ENCODE data around the gene ORAI2. TPM values are rescaled to one million over a fixed set of nuclear protein-coding genes. Genes with fewer than 3 reads are reported as not detected.
"Not testable (repeated sequence)": the region's sequence is repeated elsewhere in the genome, so short reads cannot be mapped to it uniquely, and the experiment has no call there.

ORAI2 gene
- total RNA-seq, 4 donors from 2014 or later, result 11.4 to 31.6 (median 26.6) TPM

DNA sequence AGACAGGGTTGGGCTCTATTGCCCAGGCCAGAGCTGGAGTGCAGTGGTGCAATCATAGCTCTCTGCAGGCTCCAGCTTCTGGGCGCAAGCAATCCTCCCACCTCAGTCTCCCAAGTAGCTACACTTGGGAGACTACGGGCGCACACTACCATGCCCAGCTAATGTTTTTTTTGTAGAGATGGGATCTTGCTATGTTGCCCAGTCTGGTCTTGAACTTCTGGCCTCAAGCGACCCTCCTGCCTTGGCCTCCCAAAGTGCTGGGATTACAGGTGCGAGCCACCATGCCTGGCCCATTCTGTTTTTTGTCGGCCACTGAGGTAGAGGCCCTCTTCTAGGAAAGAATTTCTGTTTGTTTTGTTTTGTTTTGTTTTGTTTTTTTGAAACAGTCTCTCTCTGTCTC lies 19.1 kb downstream of the ORAI2 start:
- DNase-seq (ENCODE audit: low spot score) (no peak), ATAC-seq (ENCODE audit: low FRiP score) (no peak)
- TF ChIP-seq CTCF (IDR thresholded peaks at IDR 0.05), result no peak

GRCh38 chr7:102453319-102453718 lies 19.9 kb downstream of the ORAI2 start:
- DNase-seq (ENCODE audit: low spot score), result no peak
- no peak for TF ChIP-seq CTCF (IDR thresholded peaks at IDR 0.05)
- no peak for ATAC-seq (ENCODE audit: low FRiP score)

GRCh38 chr7:102454468-102454867 lies 21.1 kb downstream of the ORAI2 start:
- no peak for ATAC-seq (ENCODE audit: low FRiP score)
- TF ChIP-seq CTCF (IDR thresholded peaks at IDR 0.05), result no peak
- DNase-seq (ENCODE audit: low spot score), result no peak

GRCh38 chr7:102454932-102455331 lies 21.6 kb downstream of the ORAI2 start:
- not testable (repeated sequence) for ATAC-seq (ENCODE audit: low FRiP score)

GRCh38 chr7:102455596-102455995 lies 22.2 kb downstream of the ORAI2 start:
- ATAC-seq (ENCODE audit: low FRiP score) (no peak), DNase-seq (ENCODE audit: low spot score) (no peak)
- TF ChIP-seq CTCF (IDR thresholded peaks at IDR 0.05), result no peak

More at GRCh38 chr7:102454932-102455331, 21.6 kb downstream of the ORAI2 start:
- not testable (repeated sequence) for DNase-seq (ENCODE audit: low spot score)

DNA sequence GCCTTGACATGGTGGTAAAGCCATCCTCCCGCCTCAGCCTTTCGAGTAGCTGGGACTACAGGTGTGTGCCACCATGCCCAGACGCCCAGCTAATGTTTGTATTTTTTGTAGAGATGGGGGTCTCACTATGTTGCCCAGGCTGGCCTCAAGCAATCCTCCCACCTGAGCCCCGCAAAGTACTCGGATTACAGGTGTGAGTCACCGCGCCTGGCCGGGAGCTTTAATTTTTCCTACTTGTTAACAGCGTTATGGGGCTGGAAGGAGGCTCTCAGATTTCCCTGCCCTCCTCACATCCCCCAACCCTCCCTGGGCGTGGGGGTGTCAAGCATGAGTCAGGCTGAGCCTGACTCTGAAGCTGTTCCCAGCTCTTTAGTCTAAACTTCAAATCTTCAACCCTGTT lies 23.0 kb downstream of the ORAI2 start:
- DNase-seq (ENCODE audit: low spot score) (no peak), ATAC-seq (ENCODE audit: low FRiP score) (no peak)
- TF ChIP-seq CTCF (IDR thresholded peaks at IDR 0.05), result no peak

DNA sequence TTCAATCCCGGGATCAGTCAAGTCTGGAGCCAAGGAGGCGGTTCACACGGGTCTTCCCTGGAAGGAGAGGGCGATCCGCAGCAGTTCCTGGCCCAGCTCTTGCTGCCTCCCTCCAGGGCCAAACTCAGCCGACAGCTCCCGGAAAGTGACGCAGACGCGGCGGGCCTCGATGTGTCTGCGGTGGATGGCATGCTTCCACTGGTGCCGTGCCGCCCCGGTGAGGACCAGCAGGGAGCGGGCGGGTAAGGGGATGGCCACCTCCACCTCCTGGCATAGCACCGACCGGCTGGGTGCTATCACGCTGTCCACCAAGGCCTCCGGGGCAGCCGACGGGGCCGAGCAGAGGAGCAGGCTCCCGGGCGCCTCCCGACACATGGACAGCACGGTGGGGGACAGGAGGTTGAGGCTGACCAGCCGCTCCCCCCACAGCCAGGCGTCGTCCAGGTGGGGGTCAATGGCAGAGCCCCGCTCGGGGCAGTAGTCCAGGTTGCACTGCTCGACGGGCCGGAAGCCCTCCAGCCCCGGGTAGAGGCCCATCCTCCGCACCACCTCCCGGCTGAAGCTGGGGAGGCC lies 24.1 kb downstream of the ORAI2 start:
- TF ChIP-seq CTCF (IDR thresholded peaks at IDR 0.05), result no peak
- DNase-seq (ENCODE audit: low spot score) (no peak), ATAC-seq (ENCODE audit: low FRiP score) (no peak)
